Kidney glomerular epithelial cell (primary cell): ENCODE results near the gene SLC6A4.
"Not testable (repeated sequence)": the region's sequence is repeated elsewhere in the genome, so short reads cannot be mapped to it uniquely, and the experiment has no call there.

Experiments
- DNase-seq: peaks from one replicate; lab custom pipeline; 2025; lab: John Stamatoyannopoulos, UW

Gene SLC6A4

GRCh38 chr17:30219315-30219714 is 16.2 kb downstream of the SLC6A4 start:
- DNase-seq = no peak

- DNase-seq = no peak
Measured at GRCh38 chr17:30218799-30219198, 16.7 kb downstream of the SLC6A4 start.

GRCh38 chr17:30217746-30218245 is 17.7 kb downstream of the SLC6A4 start:
- DNase-seq = no peak

GRCh38 chr17:30217054-30217453 is 18.4 kb downstream of the SLC6A4 start:
- DNase-seq = no peak

- no peak for DNase-seq
Measured at GRCh38 chr17:30212750-30213149, 22.7 kb downstream of the SLC6A4 start.

GRCh38 chr17:30211371-30211770 is 24.1 kb downstream of the SLC6A4 start:
- DNase-seq = no peak

- no peak for DNase-seq
Measured at GRCh38 chr17:30210901-30211300, 24.6 kb downstream of the SLC6A4 start.

- no peak for DNase-seq
Measured at GRCh38 chr17:30210366-30210765, 25.1 kb downstream of the SLC6A4 start.

- no peak for DNase-seq
Measured at GRCh38 chr17:30209930-30210329, 25.6 kb downstream of the SLC6A4 start.

- DNase-seq = no peak
Measured at GRCh38 chr17:30208214-30208613, 27.3 kb downstream of the SLC6A4 start.

- no peak for DNase-seq
Measured at GRCh38 chr17:30207655-30208054, 27.8 kb downstream of the SLC6A4 start.

GRCh38 chr17:30203471-30203981 is 32.0 kb downstream of the SLC6A4 start:
- no peak for DNase-seq

- DNase-seq = not testable (repeated sequence)
Measured at GRCh38 chr17:30200656-30201055, 34.8 kb downstream of the SLC6A4 start.

- no peak for DNase-seq
Measured at GRCh38 chr17:30200106-30200505, 35.4 kb downstream of the SLC6A4 start.

- no peak for DNase-seq
Measured at GRCh38 chr17:30199600-30199999, 35.9 kb downstream of the SLC6A4 start.

- DNase-seq = no peak
Measured at GRCh38 chr17:30197416-30197815, 38.1 kb downstream of the SLC6A4 start.

- DNase-seq = no peak
Measured at GRCh38 chr17:30196504-30196903, 39.0 kb downstream of the SLC6A4 start.

- no peak for DNase-seq
Measured at GRCh38 chr17:30191072-30191471, 44.4 kb downstream of the SLC6A4 start.

GRCh38 chr17:30188211-30188939 is 47.1 kb downstream of the SLC6A4 start:
- DNase-seq = peak; percentile 17

GRCh38 chr17:30187573-30187972 is 47.9 kb downstream of the SLC6A4 start:
- no peak for DNase-seq

GRCh38 chr17:30186761-30187160 is 48.7 kb downstream of the SLC6A4 start:
- DNase-seq = no peak

GRCh38 chr17:30176855-30177254 is 58.6 kb downstream of the SLC6A4 start:
- DNase-seq = no peak

GRCh38 chr17:30174556-30174955 is 60.9 kb downstream of the SLC6A4 start:
- DNase-seq = no peak

GRCh38 chr17:30173649-30174048 is 61.8 kb downstream of the SLC6A4 start:
- DNase-seq = no peak
